GM19351 (cell line): Measurements from ENCODE around the gene SDF2L1.
"Not testable (repeated sequence)": the region's sequence is repeated elsewhere in the genome, so short reads cannot be mapped to it uniquely, and the experiment has no call there.

ENCODE experiments used
- ATAC-seq: cut with Tn5 transposase; IDR thresholded peaks from one replicate; pipeline ENCODE4 v1.9.1; 2021; ENCODE audit warnings: mild to moderate bottlenecking, moderate library complexity; ENCODE audit not compliant: unreplicated experiment

SDF2L1 gene

GRCh38 chr22:21660904-21661303 lies 18.8 kb downstream of the SDF2L1 start:
- ATAC-seq = no peak

DNA sequence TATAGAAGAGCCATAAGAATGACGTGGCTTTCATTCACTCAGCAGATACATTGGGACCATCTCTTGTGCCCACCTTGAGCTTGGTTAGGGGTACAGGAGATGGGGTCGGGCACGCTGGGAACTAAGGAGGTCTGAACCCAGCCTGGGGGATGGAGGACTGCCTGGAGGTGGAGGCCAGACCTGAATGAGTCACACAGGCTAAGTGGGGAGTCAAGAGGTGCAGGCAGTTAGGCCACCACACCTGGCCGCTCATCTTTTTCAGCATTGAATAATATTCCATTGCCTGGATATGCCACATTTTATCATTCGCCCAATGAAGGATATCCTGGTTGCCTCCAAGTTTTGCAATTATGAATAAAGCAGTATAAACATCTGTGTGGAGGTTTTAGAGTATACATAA lies 19.9 kb downstream of the SDF2L1 start:
- no peak for ATAC-seq

DNA sequence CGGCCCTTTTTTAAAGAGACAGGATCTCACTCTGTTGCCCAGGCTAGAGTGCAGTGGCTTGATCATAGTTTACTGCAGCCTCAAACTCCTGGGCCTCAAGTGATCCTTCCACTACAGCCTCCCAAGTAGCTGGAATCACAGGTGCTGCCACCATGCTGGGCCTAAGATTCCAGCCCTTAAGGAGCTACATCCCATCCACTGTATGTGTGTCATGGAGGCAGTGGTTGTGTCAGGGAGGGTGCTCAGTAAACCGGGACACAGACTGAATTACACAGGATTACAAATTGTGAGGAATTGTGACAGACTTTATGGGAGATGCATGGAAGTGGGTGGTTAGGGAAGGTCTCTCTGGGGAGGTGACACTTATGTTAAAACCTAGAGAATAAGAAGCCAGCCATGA lies 21.6 kb downstream of the SDF2L1 start:
- no peak for ATAC-seq

DNA sequence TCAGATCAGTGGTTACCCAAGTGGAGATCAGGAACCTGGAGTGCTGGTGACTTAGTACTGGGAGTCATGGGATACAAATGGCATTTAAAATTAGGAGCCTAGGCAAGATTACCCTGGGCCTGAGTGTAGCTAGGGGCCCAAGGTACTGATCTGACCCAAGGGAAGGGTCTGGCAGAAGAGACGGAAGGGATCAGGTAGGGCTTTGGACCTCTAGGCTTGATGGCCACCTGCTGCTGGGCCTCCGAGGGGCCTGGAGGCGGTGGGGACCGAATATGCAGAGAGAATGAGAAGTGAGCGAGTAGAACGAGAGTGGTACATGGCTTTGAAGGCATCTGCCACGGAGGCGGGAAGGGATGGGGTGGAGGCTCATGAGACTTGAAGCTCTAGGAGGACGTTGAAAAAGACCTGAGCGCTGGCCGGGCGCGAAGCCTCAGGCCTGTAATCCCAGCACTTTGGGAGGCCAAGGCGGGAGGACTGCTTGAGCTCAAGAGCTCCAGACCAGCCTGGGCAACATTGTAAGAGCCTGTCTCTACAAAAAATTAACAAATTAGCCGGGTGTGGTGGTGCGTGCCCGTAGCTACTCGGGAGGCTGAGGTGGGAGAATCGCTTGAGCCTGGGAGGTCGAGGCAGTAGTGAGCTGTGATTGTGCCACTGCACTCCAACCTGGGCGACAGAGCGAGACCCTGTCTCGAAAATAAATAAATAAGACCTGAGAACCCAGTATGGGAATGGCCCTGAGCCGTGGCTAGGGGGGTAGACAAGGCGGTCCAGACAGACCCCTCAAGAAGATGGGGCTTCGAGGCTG lies 23.1 kb downstream of the SDF2L1 start:
- no peak for ATAC-seq

DNA sequence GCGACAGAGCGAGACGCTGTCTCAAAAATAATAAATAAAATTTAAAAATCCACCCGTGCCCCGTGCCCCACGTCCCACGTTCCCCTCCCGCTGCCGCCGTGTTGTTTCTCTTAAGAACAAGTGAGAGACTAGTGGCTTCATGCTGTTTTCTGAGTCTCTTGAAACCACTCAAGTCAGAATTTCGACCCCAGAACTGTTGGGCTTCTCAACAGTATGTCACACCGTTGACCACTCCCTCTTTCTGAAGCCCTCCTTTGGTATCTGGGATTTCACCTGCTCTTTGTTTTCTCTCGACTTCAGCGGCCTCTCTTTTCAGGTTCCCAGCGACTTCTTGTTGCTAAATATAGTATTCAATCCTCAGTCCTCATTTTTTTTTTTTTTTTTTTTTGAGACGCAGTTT lies 24.7 kb downstream of the SDF2L1 start:
- ATAC-seq = no peak

DNA sequence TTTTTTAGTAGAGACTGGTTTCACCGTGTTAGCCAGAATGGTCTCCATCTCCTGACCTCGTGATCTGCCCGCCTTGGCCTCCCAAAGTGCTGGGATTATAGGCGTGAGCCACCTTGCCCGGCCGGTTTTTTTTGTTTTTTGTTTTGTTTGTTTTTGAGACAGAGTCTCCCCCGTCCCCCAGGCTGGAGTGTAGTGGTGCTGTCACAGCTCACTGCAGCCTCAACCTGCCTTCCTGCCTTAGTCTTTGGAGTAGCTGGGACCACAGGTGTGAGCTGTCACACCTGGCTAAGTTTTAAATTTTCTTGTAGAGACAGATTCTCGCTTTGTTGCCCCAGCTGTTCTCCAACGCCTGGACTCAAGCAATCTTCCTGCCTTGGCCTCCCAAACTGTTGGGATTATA lies 26.9 kb downstream of the SDF2L1 start:
- ATAC-seq = no peak

GRCh38 chr22:21672107-21672629 lies 30.1 kb downstream of the SDF2L1 start:
- ATAC-seq = no peak

- no peak for ATAC-seq
Measured at GRCh38 chr22:21673534-21674321, 31.6 kb downstream of the SDF2L1 start.

- ATAC-seq = no peak
Measured at GRCh38 chr22:21674638-21675245, 32.6 kb downstream of the SDF2L1 start.

DNA sequence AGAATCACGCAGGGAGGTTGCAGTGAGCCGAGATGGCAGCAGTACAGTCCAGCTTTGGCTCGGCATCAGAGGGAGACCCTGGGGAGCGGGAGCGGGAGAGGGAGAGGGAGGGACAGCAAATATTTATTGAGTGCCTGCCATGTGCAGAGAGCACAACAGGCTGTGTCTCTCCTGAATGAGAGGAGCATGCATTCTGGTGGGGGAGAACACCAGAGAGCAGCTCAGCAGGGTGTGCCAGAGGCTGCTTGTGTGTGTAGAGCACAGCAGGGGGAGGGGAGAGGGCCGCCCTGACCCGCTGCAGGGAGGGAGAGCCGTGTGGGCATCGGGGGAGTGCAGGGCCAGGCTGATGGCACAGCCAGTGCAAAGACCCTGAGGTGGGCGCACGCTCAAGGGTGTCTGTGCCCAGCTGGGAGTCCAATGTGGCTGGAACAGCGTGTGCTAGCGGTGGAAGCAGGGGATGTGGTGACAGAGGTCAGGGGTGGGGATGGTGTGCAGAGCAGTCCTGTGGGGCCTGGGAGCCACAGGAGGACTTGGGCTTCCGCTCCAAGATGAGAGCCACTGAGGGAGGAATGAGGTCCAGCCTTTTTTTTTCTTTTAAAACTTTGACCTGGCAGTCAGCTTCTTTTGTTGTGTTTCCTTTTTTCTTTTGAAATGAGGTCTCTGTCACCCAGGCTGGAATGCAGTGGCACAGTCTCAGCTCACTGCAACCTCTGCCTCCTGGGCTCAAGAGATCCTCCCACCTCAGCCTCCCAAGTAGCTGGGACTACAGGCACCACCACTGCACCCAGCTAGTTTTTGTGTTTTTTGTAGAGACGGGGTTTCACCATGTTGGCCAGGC lies 35.7 kb downstream of the SDF2L1 start:
- ATAC-seq = no peak

DNA sequence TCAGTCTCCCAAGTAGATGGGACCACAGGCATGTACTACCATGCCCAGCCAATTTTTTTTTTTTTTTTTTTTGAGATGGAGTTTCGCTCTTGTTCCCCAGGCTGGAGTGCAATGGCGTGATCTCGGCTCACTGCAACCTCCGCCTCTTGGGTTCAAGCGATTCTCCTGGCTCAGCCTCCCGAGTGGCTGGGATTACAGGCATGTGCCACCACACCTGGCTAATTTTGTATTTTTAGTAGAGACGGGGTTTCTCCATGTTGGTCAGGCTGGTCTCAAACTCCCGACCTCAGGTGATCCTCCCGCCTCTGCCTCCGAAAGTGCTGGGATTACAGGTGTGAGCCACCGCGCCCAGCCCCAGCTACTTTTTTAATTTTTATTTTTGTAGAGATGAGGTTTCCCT lies 36.7 kb downstream of the SDF2L1 start:
- not testable (repeated sequence) for ATAC-seq

- ATAC-seq = no peak
Measured at GRCh38 chr22:21679383-21679782, 37.3 kb downstream of the SDF2L1 start.

- no peak for ATAC-seq
Measured at GRCh38 chr22:21680830-21681565, 38.9 kb downstream of the SDF2L1 start.

DNA sequence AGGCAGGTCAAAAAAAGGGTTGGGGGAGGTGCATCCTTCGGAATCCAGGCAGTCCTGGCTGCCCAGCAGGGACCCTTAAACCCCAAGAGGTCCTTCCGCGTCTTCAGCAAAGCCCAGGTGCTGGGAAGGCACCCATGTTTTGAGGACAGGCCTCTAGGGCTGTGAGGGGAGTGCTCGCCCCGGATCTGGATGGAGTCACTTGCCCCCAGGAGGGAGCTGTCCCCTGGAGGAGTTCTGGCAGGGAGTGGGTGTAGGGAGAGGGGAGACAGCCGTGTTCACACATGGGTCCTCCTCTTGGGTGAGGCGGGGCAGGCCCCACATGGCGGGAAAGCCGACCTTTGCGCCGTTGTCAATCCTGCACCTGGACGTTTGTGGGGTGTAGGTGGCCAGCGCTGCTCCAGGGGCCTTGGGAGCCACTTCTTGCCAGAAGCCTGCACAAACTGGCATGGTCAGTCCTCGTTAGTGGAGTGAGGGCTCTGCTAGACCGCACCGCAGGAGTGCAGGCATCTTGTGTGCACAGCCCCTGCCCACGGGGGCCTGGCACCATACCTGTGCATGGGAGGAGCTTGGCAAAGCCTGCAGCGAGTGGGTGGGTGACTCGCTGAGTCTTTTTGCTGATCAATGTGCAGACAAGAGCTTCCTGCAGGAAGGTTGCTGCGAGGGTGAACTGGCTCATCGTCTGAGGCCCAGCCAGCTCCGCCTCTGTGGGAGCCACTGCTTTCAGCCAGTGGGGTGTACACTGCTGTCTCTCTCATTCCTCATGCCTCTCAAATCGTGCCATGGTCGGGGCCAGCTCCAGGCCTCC lies 39.7 kb downstream of the SDF2L1 start:
- ATAC-seq = no peak

- no peak for ATAC-seq
Measured at GRCh38 chr22:21682385-21683175, 40.5 kb downstream of the SDF2L1 start.

DNA sequence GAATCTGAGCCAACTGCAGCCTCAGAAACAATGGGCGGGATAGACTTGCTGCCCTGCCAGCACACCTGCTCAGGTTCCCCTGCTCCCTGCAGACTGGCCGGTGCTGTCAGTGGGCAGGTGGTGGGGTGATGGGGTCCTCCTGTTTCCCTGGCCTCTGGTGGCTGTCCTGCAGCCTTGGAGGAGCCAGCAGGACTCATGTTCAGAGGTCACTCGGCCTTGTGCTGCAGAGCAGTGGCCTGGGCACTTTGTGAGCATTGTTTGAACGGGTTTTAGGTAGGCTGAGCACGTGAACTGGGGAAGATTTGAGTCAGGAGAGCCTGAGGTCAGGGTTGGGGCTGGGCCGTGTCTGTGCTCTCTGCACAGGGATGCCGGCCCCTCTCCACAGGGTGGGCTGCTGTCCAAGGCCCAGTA lies 41.3 kb downstream of the SDF2L1 start:
- ATAC-seq = no peak

DNA sequence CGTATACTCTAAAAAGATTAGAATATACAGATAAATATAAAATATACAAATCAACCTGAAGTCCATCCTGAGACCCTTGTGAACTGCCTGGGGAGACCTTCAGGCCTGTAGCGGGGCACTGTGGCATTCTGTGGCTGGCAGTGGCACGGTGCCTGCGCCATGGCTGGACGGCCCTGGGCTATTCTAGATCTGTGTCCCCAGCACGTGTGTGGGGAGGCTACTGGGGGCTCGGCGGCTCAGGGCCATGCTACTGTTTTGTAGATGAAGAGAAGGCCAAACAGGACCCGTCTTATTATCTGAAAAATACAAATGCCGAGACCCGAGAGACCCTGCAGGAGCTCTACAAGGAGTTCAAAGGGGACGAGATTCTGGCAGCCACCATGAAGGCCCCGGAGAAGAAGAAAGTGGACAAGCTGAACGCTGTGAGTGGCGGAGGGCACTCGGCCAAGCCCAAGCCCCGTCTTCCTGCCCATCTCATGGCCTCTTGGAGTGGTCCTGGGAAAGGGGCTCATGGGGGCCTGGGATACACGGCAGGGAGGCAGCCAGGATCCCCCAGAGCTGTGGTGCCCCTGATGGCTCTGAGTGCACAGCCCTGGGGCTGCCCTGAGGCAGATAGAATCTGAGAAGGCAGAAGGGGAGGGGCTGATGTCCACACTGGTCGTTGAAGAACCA lies 42.5 kb downstream of the SDF2L1 start:
- no peak for ATAC-seq

DNA sequence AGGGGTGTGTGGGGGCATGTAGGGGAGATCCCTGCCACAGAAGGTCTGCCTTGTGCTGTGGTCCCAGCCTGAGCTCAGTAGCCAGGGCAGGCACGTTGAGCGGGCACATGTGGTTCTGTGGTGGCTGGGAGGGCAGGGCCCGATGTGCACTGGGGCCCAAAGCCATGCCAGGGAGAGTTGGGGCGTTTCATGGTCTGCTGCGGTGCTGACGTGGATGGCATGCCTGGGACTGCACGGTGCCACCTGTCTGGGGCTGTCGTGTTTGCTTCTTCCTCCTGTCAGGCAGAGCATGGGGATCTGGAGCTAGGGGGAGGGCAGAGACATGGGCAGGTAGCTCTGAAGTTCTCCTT lies 43.0 kb downstream of the SDF2L1 start:
- ATAC-seq = no peak
